ENCODE measurements around the gene MYO1F. TPM values are rescaled to one million over a fixed set of nuclear protein-coding genes. Genes with fewer than 3 reads are reported as not detected.

The MYO1F gene
- total RNA-seq, 1 donor from 2014 or later: 7.4 TPM

GRCh38 chr19:8511573-8512101, 65.6 kb downstream of the MYO1F start:
- intact Hi-C loops (cut with micrococcal nuclease): no loop called here

DNA sequence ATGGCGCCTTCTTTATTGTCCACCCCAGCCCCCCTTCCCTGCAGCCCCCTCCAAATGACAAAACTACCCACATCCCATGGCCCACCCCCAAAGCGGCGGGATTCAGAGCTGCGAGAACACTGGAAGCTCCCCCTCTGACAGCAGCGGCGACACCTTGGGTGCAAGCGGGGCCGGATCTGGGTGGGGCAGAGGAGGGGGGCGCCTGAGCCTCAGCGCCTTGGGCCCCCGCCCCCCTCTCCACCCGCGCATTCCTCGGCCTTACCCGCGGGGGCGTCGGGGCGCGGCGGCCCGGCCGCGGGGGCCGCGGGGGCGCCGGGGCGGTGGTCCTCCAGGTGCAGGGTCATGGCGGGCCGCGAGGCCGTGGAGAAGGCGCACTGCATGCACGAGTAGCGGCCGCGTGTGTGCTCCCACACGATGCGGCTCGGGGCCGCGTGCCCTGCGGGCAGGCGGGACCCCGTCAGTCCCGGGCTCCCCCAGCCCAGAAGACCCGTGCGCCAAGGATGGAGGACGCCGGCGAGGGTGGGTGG, 66.6 kb downstream of the MYO1F start:
- H3K4me3 ChIP-seq: no peak overlapping the region
- H3K4me1 ChIP-seq: peaks cover 44% of the 10 kb centered on the region
- TF ChIP-seq, protein P1, sequence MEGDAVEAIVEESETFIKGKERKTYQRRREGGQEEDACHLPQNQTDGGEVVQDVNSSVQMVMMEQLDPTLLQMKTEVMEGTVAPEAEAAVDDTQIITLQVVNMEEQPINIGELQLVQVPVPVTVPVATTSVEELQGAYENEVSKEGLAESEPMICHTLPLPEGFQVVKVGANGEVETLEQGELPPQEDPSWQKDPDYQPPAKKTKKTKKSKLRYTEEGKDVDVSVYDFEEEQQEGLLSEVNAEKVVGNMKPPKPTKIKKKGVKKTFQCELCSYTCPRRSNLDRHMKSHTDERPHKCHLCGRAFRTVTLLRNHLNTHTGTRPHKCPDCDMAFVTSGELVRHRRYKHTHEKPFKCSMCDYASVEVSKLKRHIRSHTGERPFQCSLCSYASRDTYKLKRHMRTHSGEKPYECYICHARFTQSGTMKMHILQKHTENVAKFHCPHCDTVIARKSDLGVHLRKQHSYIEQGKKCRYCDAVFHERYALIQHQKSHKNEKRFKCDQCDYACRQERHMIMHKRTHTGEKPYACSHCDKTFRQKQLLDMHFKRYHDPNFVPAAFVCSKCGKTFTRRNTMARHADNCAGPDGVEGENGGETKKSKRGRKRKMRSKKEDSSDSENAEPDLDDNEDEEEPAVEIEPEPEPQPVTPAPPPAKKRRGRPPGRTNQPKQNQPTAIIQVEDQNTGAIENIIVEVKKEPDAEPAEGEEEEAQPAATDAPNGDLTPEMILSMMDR (IDR thresholded peaks at IDR 0.05; ENCODE audit: borderline replicate concordance): no peak
- no peaks in the 10 kb centered on the region for H3K27me3 ChIP-seq (ENCODE audit: low read depth)
- no peaks in the 10 kb centered on the region for H3K9me3 ChIP-seq (replicated peaks)
- DNase-seq: no peak
- intact Hi-C loops (cut with micrococcal nuclease): no loop called here
- H3K36me3 ChIP-seq: peaks cover 9% of the 10 kb centered on the region
- H3K27ac ChIP-seq (replicated peaks): no peak overlapping the region

More at GRCh38 chr19:8511573-8512101, 65.6 kb downstream of the MYO1F start:
- no peaks in the 10 kb centered on the region for H3K27me3 ChIP-seq (ENCODE audit: low read depth)
- TF ChIP-seq, protein P1 (IDR thresholded peaks at IDR 0.05; ENCODE audit: borderline replicate concordance): no peak
- DNase-seq: no peak
- no peak overlapping the region for H3K27ac ChIP-seq (replicated peaks)
- H3K9me3 ChIP-seq (replicated peaks): no peaks in the 10 kb centered on the region
- peaks cover 9% of the 10 kb centered on the region for H3K36me3 ChIP-seq
- H3K4me3 ChIP-seq: no peak overlapping the region
- H3K4me1 ChIP-seq: peaks cover 34% of the 10 kb centered on the region

GRCh38 chr19:8506402-8506957, 70.8 kb downstream of the MYO1F start:
- H3K9me3 ChIP-seq (replicated peaks): no peaks in the 10 kb centered on the region
- TF ChIP-seq, protein P1 (IDR thresholded peaks at IDR 0.05; ENCODE audit: borderline replicate concordance): peak; percentile 41
- peak overlapping the region; percentile 38 for H3K27ac ChIP-seq (replicated peaks)
- no peak for DNase-seq
- no peaks in the 10 kb centered on the region for H3K27me3 ChIP-seq (ENCODE audit: low read depth)
- H3K4me3 ChIP-seq: peak overlapping the region; percentile 71
- intact Hi-C loops (cut with micrococcal nuclease): no loop called here
- H3K36me3 ChIP-seq: peaks cover 7% of the 10 kb centered on the region
- peaks cover 19% of the 10 kb centered on the region for H3K4me1 ChIP-seq

DNA sequence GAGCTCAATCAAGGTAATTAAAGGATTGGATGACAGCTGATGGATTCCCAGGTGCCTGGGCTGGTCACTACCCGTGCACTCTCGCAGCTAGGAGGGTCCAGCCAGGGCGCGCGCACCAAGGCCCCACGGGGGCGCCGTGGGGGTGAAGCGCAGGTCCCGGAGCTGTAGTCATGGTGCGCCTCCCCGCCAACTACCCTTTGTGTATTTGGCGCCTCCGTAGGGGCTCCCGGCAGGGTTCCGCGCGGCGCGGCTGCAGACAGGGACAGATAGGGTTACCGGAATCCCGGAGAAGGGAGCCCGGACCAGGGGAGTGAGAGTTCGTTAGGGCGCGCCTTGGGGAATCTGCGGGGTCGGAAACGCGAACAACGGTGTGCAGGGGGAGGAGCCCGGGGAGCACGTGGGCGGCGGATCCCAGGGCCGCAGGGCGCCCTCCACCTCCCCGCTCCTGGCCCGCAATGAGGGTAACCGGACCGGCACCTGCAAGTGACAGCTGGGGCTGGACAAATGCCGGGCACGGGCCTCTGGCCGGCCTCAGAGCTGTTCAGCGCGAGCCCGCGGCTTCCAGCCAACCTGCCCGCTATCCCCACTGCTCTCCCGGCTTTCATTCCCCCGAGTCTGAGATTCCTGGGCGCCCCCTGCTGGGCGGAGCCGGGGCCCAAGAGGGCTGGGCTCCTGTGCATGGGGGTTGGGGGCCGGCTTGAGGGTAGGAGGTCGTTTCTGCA, 71.4 kb downstream of the MYO1F start:
- Histone ChIP-seq H3K9me3 (replicated peaks) (no peaks in the 10 kb centered on the region), H3K4me1 (peaks cover 17% of the 10 kb centered on the region), H3K4me3 (peak overlapping the region; percentile 71), H3K36me3 (peaks cover under 1% of the 10 kb centered on the region), H3K27me3 (ENCODE audit: low read depth) (no peaks in the 10 kb centered on the region), H3K27ac (replicated peaks) (peak overlapping the region; percentile 38)
- intact Hi-C loops (cut with micrococcal nuclease): no loop called here
- TF ChIP-seq, protein P1 (IDR thresholded peaks at IDR 0.05; ENCODE audit: borderline replicate concordance): peak; percentile 92
- DNase-seq: peak; percentile 85

DNA sequence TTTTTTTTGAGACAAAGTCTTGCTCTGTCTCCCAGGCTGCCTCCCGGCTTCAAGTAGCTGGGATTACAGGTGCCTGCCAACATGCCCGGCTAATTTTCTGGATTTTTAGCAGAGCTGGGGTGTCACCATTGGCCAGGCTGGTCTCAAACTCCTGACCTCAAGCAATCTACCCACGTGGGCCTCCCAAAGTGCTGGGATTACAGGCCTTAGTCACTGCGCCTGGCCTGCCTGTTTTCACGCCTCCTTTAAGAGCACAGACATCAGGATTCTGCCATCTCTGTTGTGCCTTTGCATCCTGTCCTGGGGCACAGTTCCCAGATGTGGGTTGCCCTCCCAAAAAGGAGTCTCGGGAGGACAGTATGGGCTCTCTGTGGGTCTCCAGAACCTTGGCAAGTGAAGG, 72.3 kb downstream of the MYO1F start:
- H3K27ac ChIP-seq (replicated peaks): no peak overlapping the region
- no peak overlapping the region for H3K4me3 ChIP-seq
- no peaks in the 10 kb centered on the region for H3K9me3 ChIP-seq (replicated peaks)
- H3K36me3 ChIP-seq: no peaks in the 10 kb centered on the region
- intact Hi-C loops (cut with micrococcal nuclease): no loop called here
- TF ChIP-seq, protein P1 (IDR thresholded peaks at IDR 0.05; ENCODE audit: borderline replicate concordance): no peak
- H3K27me3 ChIP-seq (ENCODE audit: low read depth): no peaks in the 10 kb centered on the region
- peaks cover 17% of the 10 kb centered on the region for H3K4me1 ChIP-seq
- no peak for DNase-seq

Measured in left ventricle myocardium inferior (tissue), 1 donor.